H1 (cell line): ENCODE data around the gene MCM9. TPM values are rescaled to one million over a fixed set of nuclear protein-coding genes. Genes with fewer than 3 reads are reported as not detected.

ENCODE experiments used
- BRCA1 ChIP-seq: IDR thresholded peaks from 2 replicates; pipeline ENCODE4 v1.6.1; 2012; ENCODE audit warnings: low read depth, low read length, improper control_type of control experiment
- CHD7 ChIP-seq: fragments of 300-600 bp; sonication (generic); IDR thresholded peaks from 2 replicates; pipeline ENCODE4 v1.7.1; 2012; ENCODE audit warnings: low read length, moderate library complexity, mild to moderate bottlenecking, inconsistent platforms; ENCODE audit not compliant: insufficient replicate concordance
- E2F6 ChIP-seq: IDR thresholded peaks from 2 replicates; pipeline ENCODE4 v1.6.1; 2012; ENCODE audit warnings: inconsistent platforms
- GTF2F1 ChIP-seq: IDR thresholded peaks from 2 replicates; pipeline ENCODE4 v1.6.1; 2012; ENCODE audit warnings: low read depth, low read length, improper control_type of control experiment, borderline replicate concordance
- NRF1 ChIP-seq: IDR thresholded peaks from 2 replicates; pipeline ENCODE4 v1.6.1; 2011; ENCODE audit warnings: mild to moderate bottlenecking, low read depth, low read length, improper control_type of control experiment
- POLR2AphosphoS5 ChIP-seq: IDR thresholded peaks from 2 replicates; pipeline ENCODE4 v1.6.1; 2011; ENCODE audit warnings: low read depth, low read length
- RFX5 ChIP-seq: IDR thresholded peaks from 2 replicates; pipeline ENCODE4 v1.6.1; 2011; ENCODE audit warnings: low read depth, low read length, improper control_type of control experiment, borderline replicate concordance
- RNF2 ChIP-seq: fragments of 200-900, 300-1000 bp; sonication (generic); IDR thresholded peaks from 2 replicates; pipeline ENCODE4 v1.7.1; 2016; ENCODE audit warnings: borderline replicate concordance, low read depth, mild to moderate bottlenecking, antibody characterized with exemption, low read length; ENCODE audit not compliant: poor library complexity, severe bottlenecking; ENCODE audit errors: missing control alignments
- SAP30 ChIP-seq: fragments of 300-600 bp; sonication (generic); IDR thresholded peaks from 2 replicates; pipeline ENCODE4 v1.7.1; 2012; ENCODE audit warnings: low read length, moderate library complexity, mild to moderate bottlenecking, inconsistent platforms; ENCODE audit not compliant: insufficient read depth, insufficient replicate concordance
- SP2 ChIP-seq: IDR thresholded peaks from 2 replicates; pipeline ENCODE4 v1.6.1; 2012; ENCODE audit warnings: mild to moderate bottlenecking, low read length, inconsistent platforms
- polyA plus RNA-seq, 7 experiments: library from polyadenylated mRNA; depleted of rRNA in 3 of 7; stranded (reverse) in 5 of 7; unstranded in 2 of 7; fragments of >200 nt in 5 of 7; fragments of 200-250 nt in 2 of 7; gene quantifications; 1 replicate in 5 of 7; 2 replicates in 1 of 7; 4 replicates in 1 of 7; pipeline versions ENCODE4 v1.2.1 to v1.2.3, GENCODE V29; 2011 to 2013; ENCODE audit warnings: missing spikeins in 2 of 7, mixed read lengths in 2 of 7
- total RNA-seq: library from RNA; stranded (reverse); fragmentation: NEBNext Ultra II Directional; extraction: Animal tissue kit (Norgen Biotek cat#: 25700); gene quantifications from 2 replicates; pipeline ENCODE4 v1.2.1, GENCODE V29; 2021

Gene MCM9
- total and polyA plus RNA-seq, 2 of the 8 experiments (the other 6 are each of a cell fraction or from before 2014, with no cell fraction given): 3.7 to 11.4 TPM

- TF ChIP-seq CHD7 (no peak), NRF1 (no peak), SP2 (no peak), E2F6 (no peak), POLR2AphosphoS5 (no peak), RNF2 (no peak), SAP30 (no peak), BRCA1 (no peak), GTF2F1 (no peak), RFX5 (no peak)
Observed at GRCh38 chr6:118829817-118830478, 105.0 kb downstream of the MCM9 start (continued).
